CD4-positive, alpha-beta memory T cell (primary cell): ENCODE measurements around the gene CNNM3. TPM values are rescaled to one million over a fixed set of nuclear protein-coding genes. Genes with fewer than 3 reads are reported as not detected.

Source experiments
- CTCF ChIA-PET: fragments of 350-600 bp; sonication (Branson Sonifier 250); formaldehyde crosslinking; loops from one replicate; lab custom pipeline; 2021; ENCODE audit warnings: inconsistent platforms; ENCODE audit not compliant: partially characterized antibody; lab: Charles Lee
- POLR2A ChIA-PET: fragments of 350-600 bp; sonication (Branson Sonifier 250); formaldehyde crosslinking; loops from one replicate; lab custom pipeline; 2021; ENCODE audit not compliant: partially characterized antibody; lab: Charles Lee
- DNase-seq, 5 donors: peaks; one replicate each; pipeline versions ENCODE4 v3.0.0 to v3.0.0-alpha.2; 2020 to 2022; ENCODE audit warnings: mixed read lengths in 1 of 5
- H3K27ac ChIP-seq: one replicate; pipeline ENCODE4 v1.7.0; 2013; ENCODE audit warnings: low read depth, low read length
- H3K27me3 ChIP-seq: 2 replicates; pipeline ENCODE4 v1.7.0; 2013; ENCODE audit warnings: mild to moderate bottlenecking, low read length, moderate library complexity; ENCODE audit not compliant: insufficient read depth
- H3K36me3 ChIP-seq: 2 replicates; pipeline ENCODE4 v1.7.0; 2013; ENCODE audit warnings: mild to moderate bottlenecking, low read length, moderate library complexity; ENCODE audit not compliant: insufficient read depth
- H3K4me1 ChIP-seq: 2 replicates; pipeline ENCODE4 v1.7.0; 2013; ENCODE audit warnings: mild to moderate bottlenecking, low read length, moderate library complexity; ENCODE audit not compliant: insufficient read depth
- H3K4me3 ChIP-seq, 2 donors: one replicate each; pipeline ENCODE4 v1.7.0; 2013; ENCODE audit warnings: low read length in 2 of 2, mild to moderate bottlenecking in 1 of 2
- H3K9me3 ChIP-seq, 2 donors: one replicate each; pipeline ENCODE4 v1.7.0; 2013; ENCODE audit warnings: low read length in 2 of 2, control low read depth in 1 of 2; ENCODE audit not compliant: control insufficient read depth in 1 of 2
- H3K27ac Mint-ChIP-seq, 7 donors: one replicate each; pipeline ENCODE4 v1.8.0; 2020 to 2021; ENCODE audit warnings: mixed read lengths in 7 of 7, mild to moderate bottlenecking in 6 of 7, inconsistent platforms in 3 of 7, moderate library complexity in 3 of 7
- H3K27me3 Mint-ChIP-seq, 2 donors: one replicate each; pipeline ENCODE4 v1.8.0; 2020 to 2021; ENCODE audit warnings: mixed read lengths in 2 of 2
- H3K36me3 Mint-ChIP-seq, 2 donors: one replicate each; pipeline ENCODE4 v1.8.0; 2020 to 2021; ENCODE audit warnings: mixed read lengths in 2 of 2, inconsistent platforms in 1 of 2, mild to moderate bottlenecking in 1 of 2
- H3K4me1 Mint-ChIP-seq, 4 donors: one replicate each; pipeline ENCODE4 v1.8.0; 2020 to 2021; ENCODE audit warnings: mixed read lengths in 4 of 4, mild to moderate bottlenecking in 1 of 4
- H3K4me3 Mint-ChIP-seq, 8 donors: one replicate each; pipeline ENCODE4 v1.8.0; 2020 to 2021; ENCODE audit warnings: mixed read lengths in 8 of 8, mild to moderate bottlenecking in 7 of 8, moderate library complexity in 6 of 8, inconsistent platforms in 3 of 8
- H3K9me3 Mint-ChIP-seq, 8 donors: one replicate each; pipeline ENCODE4 v1.8.0; 2020 to 2021; ENCODE audit warnings: mixed read lengths in 8 of 8, mild to moderate bottlenecking in 5 of 8, inconsistent platforms in 3 of 8, moderate library complexity in 1 of 8
- intact Hi-C: fragments of 100-400 bp; cut with micrococcal nuclease; formaldehyde crosslinking; loops from one replicate; pipeline ENCODE4 v1.15.1; 2023
- polyA plus RNA-seq, 2 donors: library from polyadenylated mRNA; unstranded; fragments of 300-500 nt; fragmentation: Illumina TruSeq; gene quantifications; one replicate each; pipeline ENCODE4 v1.2.3, GENCODE V29; 2021
- total RNA-seq, 2 experiments: library from RNA; stranded (reverse); gene quantifications; one replicate each; pipeline ENCODE4 v1.2.3, GENCODE V29; 2021

The CNNM3 gene
- total and polyA plus RNA-seq, 4 experiments from 2014 or later, result 3.7 to 57.4 (median 34.1) TPM

DNA sequence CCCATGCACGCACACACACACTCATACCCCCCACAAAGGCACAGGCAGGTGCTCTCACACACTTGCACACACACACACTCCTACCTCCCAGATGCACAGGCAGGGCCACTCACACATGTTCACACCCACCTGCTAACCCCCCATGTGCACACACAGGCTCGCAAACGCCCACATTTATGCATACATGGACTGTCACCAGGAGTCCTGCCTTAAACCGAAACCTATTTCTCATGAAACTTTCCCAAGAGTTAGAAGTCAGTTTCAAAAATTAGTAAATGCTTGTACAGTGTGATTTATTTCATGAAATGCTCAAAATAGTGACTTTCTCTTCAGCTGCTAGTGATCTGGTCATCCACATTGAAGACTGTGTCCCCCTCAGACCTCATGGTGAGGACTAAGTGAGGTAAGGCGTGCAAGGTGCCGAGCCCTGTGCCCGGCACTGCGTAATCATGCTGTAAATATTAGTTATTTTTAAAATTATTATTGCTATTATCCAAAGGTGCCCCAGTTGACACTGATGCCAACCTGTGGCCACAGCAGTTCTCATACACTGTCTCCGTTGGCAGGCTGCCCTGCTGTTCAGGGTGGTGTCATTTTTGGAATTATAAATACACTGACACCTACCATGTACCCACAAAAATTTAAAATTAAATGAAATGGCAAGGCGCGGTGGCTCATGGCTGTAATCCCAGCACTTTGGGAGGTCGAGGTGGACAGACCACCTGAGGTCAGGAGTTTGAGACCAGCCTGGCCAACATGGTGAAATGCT is 43.0 kb upstream of the CNNM3 start:
- POLR2A ChIA-PET, result interaction anchor here (0.7 to 1.9 kb wide), 11 partner anchors 8 to 84 kb away, joined by 3 to 17 read pairs (median 4); partner anchors contain the start of genes CNNM3 and CNNM4
- CTCF ChIA-PET, result interaction anchor here (0.8 to 3.6 kb wide), 11 partner anchors 9 to 219 kb away, joined by 3 to 36 read pairs (median 5); partner anchors contain the start of genes ANKRD39, CNNM3 and CNNM4
- H3K36me3 Mint-ChIP-seq, result peaks cover 0 to 5% of the 10 kb centered on the region in 2 donors
- H3K27me3 Mint-ChIP-seq, result no peaks in the 10 kb centered on the region
- Histone ChIP-seq H3K27ac (no peak overlapping the region), H3K4me3 (peak overlapping the region in 1 of 2 donors; percentile 31), H3K36me3 (no peaks in the 10 kb centered on the region), H3K27me3 (no peaks in the 10 kb centered on the region), H3K9me3 (no peaks in the 10 kb centered on the region), H3K4me1 (peaks cover 18% of the 10 kb centered on the region)
- H3K4me1 Mint-ChIP-seq, result peaks cover 17 to 41% (median 25%) of the 10 kb centered on the region in 4 donors
- H3K27ac Mint-ChIP-seq, result peak overlapping the region; percentile 40 to 91 (median 84)
- no peak for DNase-seq
- intact Hi-C loops, result no loop called here
- no peaks in the 10 kb centered on the region for H3K9me3 Mint-ChIP-seq
- peak overlapping the region; percentile 68 to 86 (median 78) for H3K4me3 Mint-ChIP-seq

DNA sequence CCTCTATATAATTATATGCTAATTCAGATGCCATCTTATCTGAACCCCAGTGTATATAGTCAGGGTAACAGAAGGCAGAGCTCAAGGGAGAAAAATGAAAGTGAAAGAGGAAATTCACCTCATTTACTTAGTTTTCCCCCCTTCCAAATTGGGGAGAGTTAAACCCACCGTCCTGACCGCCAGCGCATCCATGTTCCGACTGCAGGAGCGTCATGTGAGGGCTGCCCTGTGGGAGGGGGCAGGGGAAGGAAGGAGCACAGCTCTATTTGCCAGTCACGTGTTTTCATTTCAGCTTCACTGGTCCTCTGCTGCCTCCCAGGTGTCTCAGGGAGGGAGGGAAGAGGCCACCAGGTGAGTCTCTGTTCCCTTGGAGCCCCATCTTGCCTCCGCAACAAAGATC is 42.1 kb upstream of the CNNM3 start:
- intact Hi-C loops, result loop anchor here (1.0 kb wide), 1 partner anchor 34 kb away; the partner anchor contains the start of gene LMAN2L
- Histone ChIP-seq H3K36me3 (no peaks in the 10 kb centered on the region), H3K9me3 (no peaks in the 10 kb centered on the region), H3K4me1 (peaks cover 18% of the 10 kb centered on the region), H3K27ac (peak overlapping the region; percentile 59), H3K4me3 (peak overlapping the region; percentile 63 to 77), H3K27me3 (no peaks in the 10 kb centered on the region)
- Mint-ChIP-seq H3K9me3 (no peaks in the 10 kb centered on the region), H3K27ac (peak overlapping the region; percentile 85 to 97 (median 93)), H3K4me1 (peaks cover 17 to 35% (median 21%) of the 10 kb centered on the region in 4 donors), H3K4me3 (peak overlapping the region; percentile 91 to 96 (median 92)), H3K36me3 (peaks cover 0 to 4% of the 10 kb centered on the region in 2 donors), H3K27me3 (no peaks in the 10 kb centered on the region)
- CTCF ChIA-PET, result interaction anchor here (0.7 to 3.6 kb wide), 13 partner anchors 9 to 219 kb away, joined by 3 to 36 read pairs (median 5); partner anchors contain the start of genes ANKRD39, CNNM3 and CNNM4
- POLR2A ChIA-PET, result interaction anchor here (0.7 to 1.9 kb wide), 11 partner anchors 9 to 83 kb away, joined by 3 to 17 read pairs (median 4); partner anchors contain the start of genes CNNM3 and CNNM4
- peak; percentile 54 to 82 (median 64) for DNase-seq

DNA sequence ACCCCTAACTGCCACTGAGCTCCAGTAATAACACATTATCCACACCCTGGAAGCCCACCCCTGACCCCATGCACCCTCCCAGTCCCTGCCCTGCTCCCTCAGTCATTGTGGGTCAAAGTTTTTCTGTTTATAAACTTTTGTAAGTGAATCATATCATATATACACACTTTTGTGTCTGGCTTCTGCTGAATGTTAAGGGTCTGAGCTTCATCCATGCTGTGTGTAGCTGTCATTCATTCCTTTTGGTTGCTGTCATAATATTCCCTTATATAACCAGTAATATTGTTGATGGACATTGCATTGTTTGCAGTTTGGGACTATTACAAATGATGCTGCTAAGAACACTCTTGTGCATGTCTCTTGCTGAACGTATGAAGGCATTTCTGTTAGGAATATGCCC is 40.9 kb upstream of the CNNM3 start:
- POLR2A ChIA-PET, result interaction anchor here (0.6 to 1.9 kb wide), 3 partner anchors 10 to 83 kb away, joined by 3 to 17 read pairs (median 8); partner anchors contain the start of genes ANKRD39 and CNNM3
- intact Hi-C loops, result no loop called here
- no peak overlapping the region for H3K27ac ChIP-seq

DNA sequence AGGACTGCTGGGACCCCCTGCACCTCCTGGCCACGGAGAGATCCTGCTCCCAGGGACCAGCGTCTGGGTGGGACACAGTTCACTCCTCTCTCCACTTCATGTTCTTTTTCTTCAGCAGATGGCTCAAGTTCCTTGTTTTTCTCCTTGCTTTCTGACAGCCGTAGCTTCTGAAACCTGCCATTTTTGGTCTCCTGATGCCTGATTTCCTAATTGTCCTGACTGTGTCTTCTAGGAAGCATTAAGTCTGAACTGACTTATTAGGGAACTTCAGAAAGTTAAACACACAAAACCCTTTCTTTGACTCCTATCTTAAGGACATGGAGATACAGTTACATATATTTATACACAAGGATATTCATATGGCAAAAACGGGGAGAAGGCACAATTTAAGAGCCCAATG is 32.7 kb upstream of the CNNM3 start:
- no peaks in the 10 kb centered on the region for H3K9me3 Mint-ChIP-seq
- H3K27me3 Mint-ChIP-seq, result no peaks in the 10 kb centered on the region
- DNase-seq, result no peak
- H3K36me3 Mint-ChIP-seq, result peaks cover 0 to 2% of the 10 kb centered on the region in 2 donors
- no peaks in the 10 kb centered on the region for H3K9me3 ChIP-seq
- no peak overlapping the region for H3K4me3 Mint-ChIP-seq
- H3K4me3 ChIP-seq, result no peak overlapping the region
- no peaks in the 10 kb centered on the region for H3K27me3 ChIP-seq
- no peak overlapping the region for H3K27ac ChIP-seq
- no peak overlapping the region for H3K27ac Mint-ChIP-seq
- H3K4me1 ChIP-seq, result no peaks in the 10 kb centered on the region
- H3K36me3 ChIP-seq, result no peaks in the 10 kb centered on the region
- H3K4me1 Mint-ChIP-seq, result peaks cover 0 to 1% (median 0%) of the 10 kb centered on the region in 4 donors
- POLR2A ChIA-PET, result interaction anchor here (0.8 kb wide), 1 partner anchor 33 kb away, joined by 3 read pairs; the partner anchor contains the start of gene CNNM3
- intact Hi-C loops, result no loop called here
- CTCF ChIA-PET, result interaction anchor here (2.9 kb wide), 1 partner anchor 17 kb away, joined by 9 read pairs; no protein-coding TSS in a partner anchor

More for the DNA sequence above, 40.9 kb upstream of the CNNM3 start:
- Histone ChIP-seq H3K4me1 (peaks cover 18% of the 10 kb centered on the region), H3K36me3 (no peaks in the 10 kb centered on the region), H3K4me3 (no peak overlapping the region), H3K9me3 (no peaks in the 10 kb centered on the region), H3K27me3 (no peaks in the 10 kb centered on the region)
- no peak for DNase-seq
- peak overlapping the region in 3 of 8 donors; percentile 4 to 47 (median 37) for H3K4me3 Mint-ChIP-seq
- peaks cover 17 to 35% (median 21%) of the 10 kb centered on the region in 4 donors for H3K4me1 Mint-ChIP-seq
- no peaks in the 10 kb centered on the region for H3K9me3 Mint-ChIP-seq
- no peaks in the 10 kb centered on the region for H3K27me3 Mint-ChIP-seq
- H3K27ac Mint-ChIP-seq, result peak overlapping the region in 6 of 7 donors; percentile 57 to 76 (median 66)
- peaks cover 0 to 6% of the 10 kb centered on the region in 2 donors for H3K36me3 Mint-ChIP-seq
- CTCF ChIA-PET, result interaction anchor here (0.6 to 3.6 kb wide), 6 partner anchors 11 to 41 kb away, joined by 3 to 36 read pairs (median 8); partner anchors contain the start of genes CNNM3 and CNNM4

DNA sequence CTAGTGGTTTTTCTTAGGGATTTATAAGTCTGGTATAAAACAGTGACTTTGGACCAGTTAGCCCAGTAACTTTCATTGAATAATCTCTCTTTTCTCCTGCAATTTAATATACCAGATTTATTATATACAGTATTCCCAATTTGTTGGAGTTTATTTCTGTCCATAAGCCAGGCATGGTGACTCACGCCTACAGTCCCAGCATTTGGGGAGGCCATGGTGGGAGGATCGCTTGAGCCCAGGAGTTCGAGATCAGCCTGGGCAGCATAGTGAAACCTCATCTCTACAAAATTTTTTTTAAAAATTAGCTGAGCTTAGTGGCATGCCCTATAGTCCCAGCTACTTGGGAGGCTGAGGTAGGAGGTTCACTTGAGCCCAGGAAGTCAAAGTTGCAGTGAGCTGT is 28.7 kb upstream of the CNNM3 start:
- no peaks in the 10 kb centered on the region for H3K4me1 ChIP-seq
- H3K27ac ChIP-seq, result no peak overlapping the region
- H3K4me3 Mint-ChIP-seq, result no peak overlapping the region
- no peak for DNase-seq
- H3K36me3 Mint-ChIP-seq, result no peaks in the 10 kb centered on the region
- intact Hi-C loops, result no loop called here
- H3K27me3 ChIP-seq, result no peaks in the 10 kb centered on the region
- no peak overlapping the region for H3K4me3 ChIP-seq
- H3K27ac Mint-ChIP-seq, result no peak overlapping the region
- ChIA-PET POLR2A (no interaction called here), CTCF (interaction anchor here (0.8 to 1.7 kb wide), 4 partner anchors 8 to 325 kb away, joined by 3 to 4 read pairs (median 4); no protein-coding TSS in a partner anchor)
- peaks cover 0 to 4% (median 2%) of the 10 kb centered on the region in 4 donors for H3K4me1 Mint-ChIP-seq
- H3K9me3 Mint-ChIP-seq, result peaks cover 0 to 3% (median 0%) of the 10 kb centered on the region in 8 donors
- no peaks in the 10 kb centered on the region for H3K9me3 ChIP-seq
- no peaks in the 10 kb centered on the region for H3K27me3 Mint-ChIP-seq
- H3K36me3 ChIP-seq, result no peaks in the 10 kb centered on the region

DNA sequence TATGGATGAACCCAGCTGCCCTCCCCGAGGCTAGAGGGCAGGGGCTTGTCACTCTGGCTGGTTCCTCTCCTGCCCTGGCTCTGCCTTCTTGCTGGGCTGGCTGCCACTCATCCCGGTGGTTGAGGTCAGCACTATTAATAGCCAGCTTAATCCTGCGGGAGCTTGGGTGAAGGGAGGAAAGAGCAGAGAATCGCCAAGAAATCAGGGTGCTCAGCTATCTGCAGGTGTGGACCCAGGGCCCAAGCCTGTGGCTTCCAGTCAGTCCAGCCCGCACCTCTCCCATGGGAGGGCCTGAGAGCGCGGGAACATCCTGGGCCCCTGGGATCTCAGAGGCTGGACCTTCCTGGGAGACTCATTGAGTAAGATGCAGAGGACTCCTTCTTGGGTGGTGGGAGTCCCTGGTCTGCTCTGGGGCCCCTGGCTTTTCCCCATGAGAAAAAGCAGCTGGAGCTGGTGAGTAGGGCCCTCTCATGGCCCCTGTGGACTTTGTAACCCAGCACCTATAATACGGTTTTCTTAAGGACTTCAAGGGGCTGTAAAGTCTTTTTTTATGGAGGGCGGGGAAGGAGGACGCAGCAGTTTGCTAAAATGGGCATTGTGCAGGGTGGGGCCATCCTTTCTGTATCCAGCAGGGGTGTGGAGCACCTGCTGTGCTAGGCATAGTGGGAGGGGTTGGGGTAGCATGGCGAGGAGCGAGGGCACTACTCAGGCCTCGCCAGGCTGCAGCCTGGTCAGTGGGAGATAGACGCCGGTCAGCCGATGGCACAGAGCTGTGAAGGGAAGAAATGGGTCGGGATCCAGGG is 27.4 kb upstream of the CNNM3 start:
- POLR2A ChIA-PET, result no interaction called here
- peak overlapping the region in 3 of 7 donors; percentile 13 to 53 (median 36) for H3K27ac Mint-ChIP-seq
- CTCF ChIA-PET, result interaction anchor here (0.9 to 1.0 kb wide), 2 partner anchors 10 to 11 kb away, joined by 3 read pairs; no protein-coding TSS in a partner anchor

More for the DNA sequence above, 27.4 kb upstream of the CNNM3 start:
- Mint-ChIP-seq H3K4me3 (no peak overlapping the region), H3K27me3 (no peaks in the 10 kb centered on the region), H3K4me1 (peaks cover 0 to 4% (median 2%) of the 10 kb centered on the region in 4 donors), H3K9me3 (peaks cover 0 to 3% (median 0%) of the 10 kb centered on the region in 8 donors), H3K36me3 (no peaks in the 10 kb centered on the region)
- H3K9me3 ChIP-seq, result no peaks in the 10 kb centered on the region
- intact Hi-C loops, result no loop called here
- no peak overlapping the region for H3K4me3 ChIP-seq
- no peaks in the 10 kb centered on the region for H3K36me3 ChIP-seq
- no peaks in the 10 kb centered on the region for H3K27me3 ChIP-seq
- no peak for DNase-seq
- H3K4me1 ChIP-seq, result no peaks in the 10 kb centered on the region
- no peak overlapping the region for H3K27ac ChIP-seq
